T-helper 2 cell treated with Interferon-gamma antibody and Interleukin-4, amounts not matched to agents 5 μg/mL and 100 μg/mL, for 36 hours (primary cell): ENCODE data around the gene CELA3B.
"Not testable (repeated sequence)": the region's sequence is repeated elsewhere in the genome, so short reads cannot be mapped to it uniquely, and the experiment has no call there.

Experiments used
- DNase-seq: peaks from one replicate; pipeline ENCODE4 v3.0.0; 2021; ENCODE audit warnings: low spot score
- H3K27ac Mint-ChIP-seq: one replicate; pipeline ENCODE4 v1.8.0; 2021; ENCODE audit warnings: mild to moderate bottlenecking, mixed read lengths
- H3K27me3 Mint-ChIP-seq: one replicate; pipeline ENCODE4 v1.8.0; 2021; ENCODE audit warnings: low read depth, mixed read lengths
- H3K36me3 Mint-ChIP-seq: one replicate; pipeline ENCODE4 v1.8.0; 2021; ENCODE audit warnings: low read depth, mixed read lengths
- H3K4me1 Mint-ChIP-seq: one replicate; pipeline ENCODE4 v1.8.0; 2021; ENCODE audit warnings: low read depth, mixed read lengths
- H3K4me3 Mint-ChIP-seq: one replicate; pipeline ENCODE4 v1.8.0; 2022; ENCODE audit warnings: mild to moderate bottlenecking, moderate library complexity, mixed read lengths
- H3K9me3 Mint-ChIP-seq: one replicate; pipeline ENCODE4 v1.8.0; 2021; ENCODE audit warnings: mixed read lengths

CELA3B gene

GRCh38 chr1:22025368-22026155 lies 48.7 kb downstream of the CELA3B start:
- DNase-seq: peak; percentile 93
- Mint-ChIP-seq H3K27ac (peak overlapping the region; percentile 99), H3K9me3 (no peaks in the 10 kb centered on the region), H3K27me3 (no peaks in the 10 kb centered on the region), H3K4me3 (peak overlapping the region; percentile 91), H3K4me1 (peaks cover 44% of the 10 kb centered on the region), H3K36me3 (peaks cover 8% of the 10 kb centered on the region)

GRCh38 chr1:22026924-22027289 lies 50.1 kb downstream of the CELA3B start:
- Mint-ChIP-seq H3K27me3 (no peaks in the 10 kb centered on the region), H3K36me3 (peaks cover 8% of the 10 kb centered on the region), H3K4me3 (peak overlapping the region; percentile 91), H3K4me1 (peaks cover 54% of the 10 kb centered on the region), H3K27ac (peak overlapping the region; percentile 99), H3K9me3 (no peaks in the 10 kb centered on the region)
- no peak for DNase-seq

GRCh38 chr1:22030057-22030456 lies 53.2 kb downstream of the CELA3B start:
- Mint-ChIP-seq H3K27ac (no peak overlapping the region), H3K4me3 (no peak overlapping the region), H3K4me1 (peaks cover 40% of the 10 kb centered on the region)

GRCh38 chr1:22030473-22030872 lies 53.7 kb downstream of the CELA3B start:
- no peak overlapping the region for H3K4me3 Mint-ChIP-seq
- no peak for DNase-seq

More at GRCh38 chr1:22030057-22030456, 53.2 kb downstream of the CELA3B start:
- Mint-ChIP-seq H3K9me3 (no peaks in the 10 kb centered on the region), H3K36me3 (peaks cover 8% of the 10 kb centered on the region), H3K27me3 (no peaks in the 10 kb centered on the region)
- no peak for DNase-seq

GRCh38 chr1:22031214-22031962 lies 54.6 kb downstream of the CELA3B start:
- peak overlapping the region; percentile 39 for H3K4me3 Mint-ChIP-seq
- no peak for DNase-seq
- H3K27me3 Mint-ChIP-seq: no peaks in the 10 kb centered on the region
- H3K27ac Mint-ChIP-seq: peak overlapping the region; percentile 32
- no peaks in the 10 kb centered on the region for H3K9me3 Mint-ChIP-seq
- peaks cover 34% of the 10 kb centered on the region for H3K4me1 Mint-ChIP-seq
- H3K36me3 Mint-ChIP-seq: peaks cover 5% of the 10 kb centered on the region

More at GRCh38 chr1:22030473-22030872, 53.7 kb downstream of the CELA3B start:
- no peaks in the 10 kb centered on the region for H3K27me3 Mint-ChIP-seq
- peaks cover 40% of the 10 kb centered on the region for H3K4me1 Mint-ChIP-seq
- H3K9me3 Mint-ChIP-seq: no peaks in the 10 kb centered on the region
- H3K36me3 Mint-ChIP-seq: peaks cover 8% of the 10 kb centered on the region
- no peak overlapping the region for H3K27ac Mint-ChIP-seq

- not testable (repeated sequence) for H3K27me3 Mint-ChIP-seq, H3K36me3 Mint-ChIP-seq, DNase-seq, H3K9me3 Mint-ChIP-seq, H3K27ac Mint-ChIP-seq, H3K4me3 Mint-ChIP-seq
- peaks cover 33% of the 10 kb centered on the region for H3K4me1 Mint-ChIP-seq
These were observed 58.0 kb downstream of the CELA3B start for GRCh38 chr1:22034834-22035233.

- peak overlapping the region; percentile 55 for H3K27ac Mint-ChIP-seq
- H3K4me1 Mint-ChIP-seq: peaks cover 28% of the 10 kb centered on the region
- no peak for DNase-seq
- no peaks in the 10 kb centered on the region for H3K27me3 Mint-ChIP-seq
- H3K4me3 Mint-ChIP-seq: no peak overlapping the region
- no peaks in the 10 kb centered on the region for H3K9me3 Mint-ChIP-seq
- no peaks in the 10 kb centered on the region for H3K36me3 Mint-ChIP-seq
These were observed 60.7 kb downstream of the CELA3B start for GRCh38 chr1:22037520-22037919.

- Mint-ChIP-seq H3K27ac (peak overlapping the region; percentile 98), H3K36me3 (no peaks in the 10 kb centered on the region), H3K9me3 (no peaks in the 10 kb centered on the region), H3K27me3 (no peaks in the 10 kb centered on the region), H3K4me1 (peaks cover 33% of the 10 kb centered on the region), H3K4me3 (no peak overlapping the region)
- DNase-seq: no peak
These were observed 61.2 kb downstream of the CELA3B start for GRCh38 chr1:22038036-22038435.
